Hepatocyte (in vitro differentiated cells): Measurements from ENCODE around the gene HTD2.

Experiments
- CTCF ChIP-seq: fragments of 200-600 bp; sonication (generic); IDR thresholded peaks from 2 replicates; pipeline ENCODE4 v1.5.1; 2016; ENCODE audit warnings: antibody characterized with exemption, mild to moderate bottlenecking; ENCODE audit not compliant: poor library complexity
- EZH2 ChIP-seq: fragments of 200-600 bp; sonication (generic); IDR thresholded peaks from 2 replicates; pipeline ENCODE4 v1.6.1; 2016; ENCODE audit warnings: antibody characterized with exemption, mild to moderate bottlenecking, borderline replicate concordance

- TF ChIP-seq CTCF (peak; percentile 87), EZH2 (no peak)
Measured at GRCh38 chr3:58299839-58300516, 6.3 kb upstream of the HTD2 start.
